Transverse colon (tissue), 4 donors: ENCODE data around the gene EFCAB12. TPM values are rescaled to one million over a fixed set of nuclear protein-coding genes. Genes with fewer than 3 reads are reported as not detected.

Experiments
- DNase-seq: peaks from one replicate; pipeline ENCODE4 v3.0.0-alpha.2; 2019
- H3K27ac ChIP-seq, 4 donors: fragments of 200-600 bp; sonication (generic); 2 replicates each; pipeline ENCODE4 v1.5.1; 2016 to 2018; ENCODE audit warnings: inconsistent platforms in 4 of 4
- H3K27me3 ChIP-seq: fragments of 200-600 bp; sonication (generic); 2 replicates; pipeline ENCODE4 v1.5.1; 2017; ENCODE audit warnings: inconsistent platforms
- H3K36me3 ChIP-seq, 4 donors: fragments of 200-600 bp; sonication (generic); 2 replicates each; pipeline ENCODE4 v1.5.1; 2017 to 2019; ENCODE audit warnings: inconsistent platforms in 4 of 4
- H3K4me1 ChIP-seq, 4 donors: fragments of 200-600 bp; sonication (generic); 2 replicates each; pipeline ENCODE4 v1.5.1; 2017 to 2020; ENCODE audit warnings: inconsistent platforms in 4 of 4
- H3K4me3 ChIP-seq, 4 donors: fragments of 200-600 bp; sonication (generic); 1 replicate in 1 of 4; 2 replicates in 3 of 4; pipeline versions ENCODE4 v1.5.1 to v1.6.1; 2017 to 2019; ENCODE audit warnings: inconsistent platforms in 4 of 4
- H3K9me3 ChIP-seq, 2 donors: fragments of 200-600 bp; sonication (generic); 2 replicates each; pipeline ENCODE4 v1.5.1; 2017 to 2019; ENCODE audit warnings: inconsistent platforms in 2 of 2
- EP300 ChIP-seq: sonication (generic); formaldehyde crosslinking; IDR thresholded peaks from one replicate; pipeline ENCODE4 v1.6.1; 2017; ENCODE audit warnings: antibody characterized with exemption, low read depth
- POLR2A ChIP-seq: fragments of 450-650 bp; IDR thresholded peaks from one replicate; pipeline ENCODE4 v1.6.1; 2016; ENCODE audit warnings: antibody characterized with exemption, mild to moderate bottlenecking, moderate library complexity
- POLR2AphosphoS5 ChIP-seq, 3 donors: sonication (generic); formaldehyde crosslinking; IDR thresholded peaks; one replicate each; pipeline ENCODE4 v1.6.1; 2016; ENCODE audit warnings: antibody characterized with exemption in 3 of 3
- WGBS, 2 donors: methylation state at CpG; one replicate each; pipeline ENCODE4 v1.1.5; 2018; ENCODE audit warnings: low coverage in 1 of 2; 5-methylcytosine and 5-hydroxymethylcytosine counted together
- in situ Hi-C, 4 donors: fragments of 200-750 bp; cut with MboI; loops; one replicate each; pipeline versions ENCODE4 v1.15.0 to v1.15.1; 2017; ENCODE audit warnings: low sequenced_read_pairs in 3 of 4, low pct_ligation_motif_present in 1 of 4, low pct_unique_long_range_greater_than_20kb in 1 of 4
- intact Hi-C: fragments of 100-400 bp; cut with DNase I; formaldehyde crosslinking; loops from one replicate; pipeline ENCODE4 v1.15.1; 2023; ENCODE audit warnings: low total_unique reads
- total RNA-seq, 4 donors: library from RNA; depleted of rRNA; stranded (reverse); fragments of >200 nt; gene quantifications; one replicate each; pipeline ENCODE4 v1.1.0, GENCODE V29; 2016
- TF ChIP-seq, protein P1 (sequence below), 5 experiments: fragments of 200-600 bp in 3 of 5; fragments of 450-650 bp in 2 of 5; sonication (generic) in 3 of 5; IDR thresholded peaks; 1 replicate in 2 of 5; 2 replicates in 3 of 5; pipeline ENCODE4 v1.5.1; 2016 to 2017; ENCODE audit warnings: antibody characterized with exemption in 5 of 5, inconsistent platforms in 3 of 5, mild to moderate bottlenecking in 2 of 5, moderate library complexity in 1 of 5

Gene EFCAB12
- total RNA-seq, 4 donors from 2014 or later: 0.14 to 0.32 TPM; not detected in 2

- intact Hi-C loops: no loop called here
- Histone ChIP-seq H3K27ac (no peak overlapping the region), H3K9me3 (no peaks in the 10 kb centered on the region), H3K4me1 (peaks cover 3 to 21% (median 10%) of the 10 kb centered on the region in 4 donors), H3K27me3 (no peaks in the 10 kb centered on the region), H3K36me3 (no peaks in the 10 kb centered on the region), H3K4me3 (no peak overlapping the region)
- in situ Hi-C loops: no loop called here
- DNase-seq: no peak
- TF ChIP-seq, protein P1, sequence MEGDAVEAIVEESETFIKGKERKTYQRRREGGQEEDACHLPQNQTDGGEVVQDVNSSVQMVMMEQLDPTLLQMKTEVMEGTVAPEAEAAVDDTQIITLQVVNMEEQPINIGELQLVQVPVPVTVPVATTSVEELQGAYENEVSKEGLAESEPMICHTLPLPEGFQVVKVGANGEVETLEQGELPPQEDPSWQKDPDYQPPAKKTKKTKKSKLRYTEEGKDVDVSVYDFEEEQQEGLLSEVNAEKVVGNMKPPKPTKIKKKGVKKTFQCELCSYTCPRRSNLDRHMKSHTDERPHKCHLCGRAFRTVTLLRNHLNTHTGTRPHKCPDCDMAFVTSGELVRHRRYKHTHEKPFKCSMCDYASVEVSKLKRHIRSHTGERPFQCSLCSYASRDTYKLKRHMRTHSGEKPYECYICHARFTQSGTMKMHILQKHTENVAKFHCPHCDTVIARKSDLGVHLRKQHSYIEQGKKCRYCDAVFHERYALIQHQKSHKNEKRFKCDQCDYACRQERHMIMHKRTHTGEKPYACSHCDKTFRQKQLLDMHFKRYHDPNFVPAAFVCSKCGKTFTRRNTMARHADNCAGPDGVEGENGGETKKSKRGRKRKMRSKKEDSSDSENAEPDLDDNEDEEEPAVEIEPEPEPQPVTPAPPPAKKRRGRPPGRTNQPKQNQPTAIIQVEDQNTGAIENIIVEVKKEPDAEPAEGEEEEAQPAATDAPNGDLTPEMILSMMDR (IDR thresholded peaks at IDR 0.05): no peak
- TF ChIP-seq POLR2AphosphoS5 (IDR thresholded peaks at IDR 0.05) (no peak), EP300 (no peak), POLR2A (no peak)
- 70 to 80% methylated on average over 2 to 3 of the region's 3 CpGs for WGBS, 2 donors
Measured at GRCh38 chr3:129425213-129425612, 3.2 kb downstream of the EFCAB12 start.

- H3K4me1 ChIP-seq: peaks cover 3 to 21% (median 10%) of the 10 kb centered on the region in 4 donors
Measured at GRCh38 chr3:129424185-129424841, 4.1 kb downstream of the EFCAB12 start.

GRCh38 chr3:129422897-129423296, 5.5 kb downstream of the EFCAB12 start:
- Histone ChIP-seq H3K36me3 (no peaks in the 10 kb centered on the region), H3K27me3 (no peaks in the 10 kb centered on the region), H3K9me3 (no peaks in the 10 kb centered on the region), H3K4me3 (no peak overlapping the region), H3K27ac (no peak overlapping the region), H3K4me1 (peaks cover 1 to 11% (median 2%) of the 10 kb centered on the region in 4 donors)
- intact Hi-C loops: no loop called here
- in situ Hi-C loops: no loop called here
- TF ChIP-seq, protein P1 (IDR thresholded peaks at IDR 0.05): no peak
- TF ChIP-seq POLR2A (no peak), POLR2AphosphoS5 (IDR thresholded peaks at IDR 0.05) (no peak), EP300 (no peak)
- 93% methylated on average over 1 of the region's 1 CpG; no CpG with 5 or more reads in 1 of the 2 donors for WGBS, 2 donors
- no peak for DNase-seq

More at GRCh38 chr3:129424185-129424841, 4.1 kb downstream of the EFCAB12 start:
- intact Hi-C loops: no loop called here
- Histone ChIP-seq H3K36me3 (no peaks in the 10 kb centered on the region), H3K27me3 (no peaks in the 10 kb centered on the region), H3K9me3 (no peaks in the 10 kb centered on the region), H3K27ac (no peak overlapping the region), H3K4me3 (no peak overlapping the region)
- peak; percentile 35 for DNase-seq
- 60 to 81% methylated on average over 2 to 4 of the region's 4 CpGs for WGBS, 2 donors
- in situ Hi-C loops: no loop called here
- TF ChIP-seq POLR2A: no peak
- no peak for TF ChIP-seq EP300
- TF ChIP-seq POLR2AphosphoS5 (IDR thresholded peaks at IDR 0.05): no peak
- TF ChIP-seq, protein P1 (IDR thresholded peaks at IDR 0.05): no peak

GRCh38 chr3:129421988-129422745, 6.3 kb downstream of the EFCAB12 start:
- WGBS, 2 donors: 79 to 87% methylated on average over 5 to 6 of the region's 6 CpGs
- H3K4me3 ChIP-seq: no peak overlapping the region
- H3K27me3 ChIP-seq: no peaks in the 10 kb centered on the region
- no peaks in the 10 kb centered on the region for H3K9me3 ChIP-seq
- in situ Hi-C loops: no loop called here
- TF ChIP-seq POLR2AphosphoS5 (IDR thresholded peaks at IDR 0.05) (no peak), EP300 (no peak), POLR2A (no peak)
- TF ChIP-seq, protein P1 (IDR thresholded peaks at IDR 0.05): no peak
- no peaks in the 10 kb centered on the region for H3K36me3 ChIP-seq
- DNase-seq: no peak
- H3K27ac ChIP-seq: no peak overlapping the region
- H3K4me1 ChIP-seq: peaks cover 0 to 7% (median 0%) of the 10 kb centered on the region in 4 donors
- intact Hi-C loops: no loop called here
